Epithelial cell of esophagus (primary cell): ENCODE data around the gene COQ9.

Source experiments
- DNase-seq: peaks from one replicate; pipeline ENCODE4 v3.0.0; 2010; ENCODE audit warnings: low read depth
- H3K4me3 ChIP-seq: 2 replicates; pipeline ENCODE4 v1.5.1; 2011; ENCODE audit warnings: mild to moderate bottlenecking, low read length, control low read depth
- CTCF ChIP-seq: IDR thresholded peaks from 2 replicates; pipeline ENCODE4 v1.5.1; 2011; ENCODE audit warnings: low read depth, mild to moderate bottlenecking, low read length, control low read depth, inconsistent platforms; ENCODE audit not compliant: insufficient read depth; ENCODE audit errors: missing control alignments

Gene COQ9

GRCh38 chr16:57413733-57414132, 33.5 kb upstream of the COQ9 start:
- no peak for TF ChIP-seq CTCF
- H3K4me3 ChIP-seq, result no peak overlapping the region
- DNase-seq, result no peak

- H3K4me3 ChIP-seq, result no peak overlapping the region
- no peak for TF ChIP-seq CTCF
- no peak for DNase-seq
Observed at GRCh38 chr16:57416084-57416483, 31.2 kb upstream of the COQ9 start.

- no peak for DNase-seq
- TF ChIP-seq CTCF, result no peak
- no peak overlapping the region for H3K4me3 ChIP-seq
Observed at GRCh38 chr16:57419506-57419905, 27.8 kb upstream of the COQ9 start.

- TF ChIP-seq CTCF, result peak; percentile 72
- peak; percentile 52 for DNase-seq
- H3K4me3 ChIP-seq, result no peak overlapping the region
Observed at GRCh38 chr16:57422026-57422944, 25.0 kb upstream of the COQ9 start.

GRCh38 chr16:57423152-57423551, 24.1 kb upstream of the COQ9 start:
- DNase-seq, result no peak
- H3K4me3 ChIP-seq, result no peak overlapping the region
- no peak for TF ChIP-seq CTCF

GRCh38 chr16:57424583-57424982, 22.7 kb upstream of the COQ9 start:
- TF ChIP-seq CTCF, result no peak

GRCh38 chr16:57426356-57426755, 20.9 kb upstream of the COQ9 start:
- no peak for TF ChIP-seq CTCF
- H3K4me3 ChIP-seq, result no peak overlapping the region
- DNase-seq, result no peak

More at GRCh38 chr16:57424583-57424982, 22.7 kb upstream of the COQ9 start:
- no peak overlapping the region for H3K4me3 ChIP-seq
- no peak for DNase-seq
